K562 (cell line): ENCODE data around the gene RINL. TPM values are rescaled to one million over a fixed set of nuclear protein-coding genes. Genes with fewer than 3 reads are reported as not detected.

ENCODE experiments used
- FUS ChIP-seq: fragments of 200-400 bp; formaldehyde crosslinking; optimal IDR thresholded peaks from 2 replicates; pipeline ENCODE3; 2017; ENCODE audit warnings: low read depth, low read length
- HMG20A ChIP-seq: fragments of 450-650 bp; formaldehyde crosslinking; conservative IDR thresholded peaks from 2 replicates; pipeline ENCODE4 v1.4.0; 2020; ENCODE audit warnings: mild to moderate bottlenecking, mixed read lengths
- L3MBTL2 ChIP-seq: fragments of 450-650 bp; IDR thresholded peaks from 2 replicates; pipeline ENCODE4 v1.6.1; 2016; ENCODE audit warnings: mild to moderate bottlenecking, moderate library complexity
- NR4A1 ChIP-seq, 2 experiments: fragments of 250-450 bp in 1 of 2; fragments of 450-650 bp in 1 of 2; sonication (Bioruptor Pico) in 1 of 2; IDR thresholded peaks; 2 replicates each; pipeline versions ENCODE4 v1.4.0 to v1.6.1; 2016 to 2020; ENCODE audit warnings: mild to moderate bottlenecking in 2 of 2, missing compliant biosample characterization in 1 of 2, missing genetic modification characterization in 1 of 2, moderate library complexity in 1 of 2
- RFX5 ChIP-seq: IDR thresholded peaks from 2 replicates; pipeline ENCODE4 v1.6.1; 2011; ENCODE audit warnings: low read depth, mild to moderate bottlenecking, improper control_type of control experiment, low read length
- ZNF253 ChIP-seq: fragments of 250-450 bp; sonication (Bioruptor Pico); conservative IDR thresholded peaks from 2 replicates; pipeline ENCODE4 v1.6.1; 2021; ENCODE audit warnings: mild to moderate bottlenecking
- ZNF274 ChIP-seq: IDR thresholded peaks from 2 replicates; pipeline ENCODE4 v1.6.1; 2011; ENCODE audit warnings: low read depth, mild to moderate bottlenecking, low read length, moderate library complexity, borderline replicate concordance
- polyA plus RNA-seq, 8 experiments: library from polyadenylated mRNA; depleted of rRNA in 4 of 8; stranded (reverse) in 5 of 8; unstranded in 3 of 8; fragments of >200 nt; fragmentation: Nextera tagmentation in 2 of 8; fragmentation: Illumina TruSeq in 1 of 8; extraction: Ambion mirVana in 2 of 8; extraction: Trizol in 1 of 8; gene quantifications; 2 replicates each; pipeline versions ENCODE4 v1.2.1 to v1.2.3, GENCODE V29; 2011 to 2014; ENCODE audit warnings: inconsistent platforms in 1 of 8, missing spikeins in 1 of 8
- total RNA-seq, 7 experiments: library from RNA; depleted of rRNA in 6 of 7; stranded (reverse); fragments of >200 nt in 6 of 7; fragmentation: Illumina TruSeq in 2 of 7; extraction: Trizol in 2 of 7; gene quantifications; 2 replicates each; pipeline versions ENCODE4 v1.2.1 to v1.2.3, GENCODE V29; 2011 to 2021; ENCODE audit warnings: low replicate concordance in 1 of 7
- TF ChIP-seq, protein P1 (sequence below): sonication (generic); formaldehyde crosslinking; IDR thresholded peaks from 2 replicates; pipeline ENCODE4 v1.9.0; 2022; ENCODE audit warnings: mild to moderate bottlenecking, missing genetic modification reagents

The RINL gene
- total and polyA plus RNA-seq, 9 of the 15 experiments (the other 6 are each of a cell fraction or from before 2014, with no cell fraction given), result 0.82 to 10.9 (median 4.9) TPM

DNA sequence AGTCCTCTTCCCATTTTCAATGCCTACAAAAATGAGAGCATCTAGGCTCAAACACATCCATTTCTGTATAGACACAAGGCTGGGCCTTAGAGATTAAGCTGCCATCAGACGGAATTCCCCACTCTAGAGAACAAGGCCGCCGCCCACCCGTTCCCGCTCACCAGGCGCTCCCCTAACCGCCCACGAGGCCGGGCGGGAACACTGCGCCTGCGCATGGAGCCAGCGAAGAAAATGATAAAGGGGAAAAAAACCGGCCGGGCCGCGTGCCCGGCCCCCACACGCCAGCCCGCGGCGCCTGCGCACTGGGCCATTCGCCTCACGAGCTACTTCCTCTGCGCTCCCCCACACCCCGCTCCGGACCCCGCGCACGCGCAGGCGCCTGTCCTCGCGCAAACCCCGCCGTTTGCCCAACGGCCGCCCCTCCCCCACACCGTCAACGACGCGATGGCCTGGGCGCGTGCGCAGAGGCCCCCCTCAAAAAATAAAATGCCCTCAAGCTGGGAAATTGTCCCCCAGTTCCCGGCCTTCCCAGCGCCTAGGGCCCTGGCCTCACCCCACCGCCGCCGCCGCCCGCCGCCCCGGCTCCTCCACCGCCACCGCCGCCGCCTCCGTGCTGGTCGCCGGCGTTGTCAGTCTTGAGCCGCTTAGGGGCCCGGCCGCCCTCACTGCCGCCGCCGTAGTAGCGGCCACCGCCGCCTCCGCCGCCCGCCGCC, 28.8 kb downstream of the RINL start (continued):
- TF ChIP-seq ZNF274, result 0 out of 2 replicates have a peak, but pooled peaks have one; percentile 19
- no peak for TF ChIP-seq RFX5
- peak; percentile 97 for TF ChIP-seq L3MBTL2
- peak; percentile 73; the same call in 1 of the 2 replicates for TF ChIP-seq HMG20A (CRISPR knock-in tag)
- no peak for TF ChIP-seq NR4A1 (CRISPR knock-in tag; IDR thresholded peaks at IDR 0.05)
- 0 out of 2 replicates have a peak, but pooled peaks have one; percentile 33 for TF ChIP-seq NR4A1 (tag; IDR thresholded peaks at IDR 0.05)
- no peak for TF ChIP-seq ZNF253 (CRISPR knock-in tag)
- TF ChIP-seq, protein P1, sequence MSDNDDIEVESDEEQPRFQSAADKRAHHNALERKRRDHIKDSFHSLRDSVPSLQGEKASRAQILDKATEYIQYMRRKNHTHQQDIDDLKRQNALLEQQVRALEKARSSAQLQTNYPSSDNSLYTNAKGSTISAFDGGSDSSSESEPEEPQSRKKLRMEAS (CRISPR knock-in tag), result peak; percentile 93
- peak; percentile 46 for TF ChIP-seq FUS
